GM23248 (cell line): ENCODE results near the gene STAG1.

ENCODE experiments used
- EZH2 ChIP-seq: fragments of 200-600 bp; sonication (generic); IDR thresholded peaks from 2 replicates; pipeline ENCODE4 v1.6.1; 2018; ENCODE audit warnings: antibody characterized with exemption, mild to moderate bottlenecking; ENCODE audit not compliant: insufficient read depth, poor library complexity, severe bottlenecking
- EZH2phosphoT487 ChIP-seq: fragments of 200-600 bp; sonication (generic); IDR thresholded peaks from 2 replicates; pipeline ENCODE4 v1.6.1; 2018; ENCODE audit warnings: antibody characterized with exemption, moderate library complexity, mild to moderate bottlenecking, low read depth; ENCODE audit not compliant: insufficient read depth

- TF ChIP-seq EZH2 (no peak), EZH2phosphoT487 (no peak)
Measured at GRCh38 chr3:136343446-136343845, 408.7 kb downstream of the STAG1 start.
